H1 (cell line): ENCODE data around the gene INPP5E. TPM values are rescaled to one million over a fixed set of nuclear protein-coding genes. Genes with fewer than 3 reads are reported as not detected.

Experiments
- BACH1 ChIP-seq: IDR thresholded peaks from 2 replicates; pipeline ENCODE4 v1.6.1; 2012; ENCODE audit warnings: low read length, improper control_type of control experiment
- CEBPB ChIP-seq: IDR thresholded peaks from 2 replicates; pipeline ENCODE4 v1.6.1; 2012; ENCODE audit warnings: low read depth, low read length
- CHD1 ChIP-seq: IDR thresholded peaks from 2 replicates; pipeline ENCODE4 v1.6.1; 2012; ENCODE audit warnings: low read depth, low read length, improper control_type of control experiment
- CTBP2 ChIP-seq: IDR thresholded peaks from 2 replicates; pipeline ENCODE4 v1.7.0; 2011; ENCODE audit warnings: borderline replicate concordance, mild to moderate bottlenecking, moderate library complexity, mixed read lengths, low read length; ENCODE audit not compliant: insufficient read depth, insufficient read length
- JUND ChIP-seq: IDR thresholded peaks from 2 replicates; pipeline ENCODE4 v1.6.1; 2011; ENCODE audit warnings: mild to moderate bottlenecking, improper control_type of control experiment, low read length
- KDM1A ChIP-seq: fragments of 200-600, 300-600 bp; sonication (generic); IDR thresholded peaks from 2 replicates; pipeline ENCODE4 v1.7.1; 2016; ENCODE audit warnings: mild to moderate bottlenecking, low read length, borderline replicate concordance
- MAFK ChIP-seq: IDR thresholded peaks from 2 replicates; pipeline ENCODE4 v1.6.1; 2012; ENCODE audit warnings: low read depth, mild to moderate bottlenecking, improper control_type of control experiment, low read length
- PHF8 ChIP-seq: fragments of 200-600 bp; sonication (generic); conservative IDR thresholded peaks from 2 replicates; pipeline ENCODE4 v1.7.1; 2012; ENCODE audit warnings: low read depth, mild to moderate bottlenecking, inconsistent platforms, low read length, moderate library complexity
- POLR2AphosphoS5 ChIP-seq: IDR thresholded peaks from 2 replicates; pipeline ENCODE4 v1.6.1; 2011; ENCODE audit warnings: low read depth, low read length
- RFX5 ChIP-seq: IDR thresholded peaks from 2 replicates; pipeline ENCODE4 v1.6.1; 2011; ENCODE audit warnings: low read depth, low read length, improper control_type of control experiment, borderline replicate concordance
- SAP30 ChIP-seq: fragments of 300-600 bp; sonication (generic); IDR thresholded peaks from 2 replicates; pipeline ENCODE4 v1.7.1; 2012; ENCODE audit warnings: low read length, moderate library complexity, mild to moderate bottlenecking, inconsistent platforms; ENCODE audit not compliant: insufficient read depth, insufficient replicate concordance
- SIRT6 ChIP-seq: IDR thresholded peaks from one replicate; pipeline ENCODE4 v1.7.1; 2012; ENCODE audit warnings: low read length, inconsistent platforms
- SP1 ChIP-seq: IDR thresholded peaks from 2 replicates; pipeline ENCODE4 v1.6.1; 2011; ENCODE audit warnings: low read depth, low read length
- TAF1 ChIP-seq: IDR thresholded peaks from 2 replicates; pipeline ENCODE4 v1.6.1; 2011; ENCODE audit warnings: mild to moderate bottlenecking, low read depth, low read length
- TBP ChIP-seq: IDR thresholded peaks from 2 replicates; pipeline ENCODE4 v1.6.1; 2011; ENCODE audit warnings: low read depth, low read length, improper control_type of control experiment
- TCF12 ChIP-seq: IDR thresholded peaks from 2 replicates; pipeline ENCODE4 v1.6.1; 2011; ENCODE audit warnings: low read depth, mild to moderate bottlenecking, low read length
- ZNF274 ChIP-seq: IDR thresholded peaks from 2 replicates; pipeline ENCODE4 v1.7.0; 2012; ENCODE audit warnings: low read length, borderline replicate concordance; ENCODE audit errors: extremely low read depth
- polyA plus RNA-seq, 7 experiments: library from polyadenylated mRNA; depleted of rRNA in 3 of 7; stranded (reverse) in 5 of 7; unstranded in 2 of 7; fragments of >200 nt in 5 of 7; fragments of 200-250 nt in 2 of 7; gene quantifications; 1 replicate in 5 of 7; 2 replicates in 1 of 7; 4 replicates in 1 of 7; pipeline versions ENCODE4 v1.2.1 to v1.2.3, GENCODE V29; 2011 to 2013; ENCODE audit warnings: missing spikeins in 2 of 7, mixed read lengths in 2 of 7
- total RNA-seq: library from RNA; stranded (reverse); fragmentation: NEBNext Ultra II Directional; extraction: Animal tissue kit (Norgen Biotek cat#: 25700); gene quantifications from 2 replicates; pipeline ENCODE4 v1.2.1, GENCODE V29; 2021
- TF ChIP-seq, protein P1 (sequence below): IDR thresholded peaks from 2 replicates; pipeline ENCODE4 v1.6.1; 2011; ENCODE audit warnings: low read length, improper control_type of control experiment
- TF ChIP-seq, protein P2 (sequence below): IDR thresholded peaks from 2 replicates; pipeline ENCODE4 v1.6.1; 2012; ENCODE audit warnings: low read length, inconsistent platforms

INPP5E gene
- total and polyA plus RNA-seq, 2 of the 8 experiments (the other 6 are each of a cell fraction or from before 2014, with no cell fraction given), result 8.7 to 11.3 TPM

DNA sequence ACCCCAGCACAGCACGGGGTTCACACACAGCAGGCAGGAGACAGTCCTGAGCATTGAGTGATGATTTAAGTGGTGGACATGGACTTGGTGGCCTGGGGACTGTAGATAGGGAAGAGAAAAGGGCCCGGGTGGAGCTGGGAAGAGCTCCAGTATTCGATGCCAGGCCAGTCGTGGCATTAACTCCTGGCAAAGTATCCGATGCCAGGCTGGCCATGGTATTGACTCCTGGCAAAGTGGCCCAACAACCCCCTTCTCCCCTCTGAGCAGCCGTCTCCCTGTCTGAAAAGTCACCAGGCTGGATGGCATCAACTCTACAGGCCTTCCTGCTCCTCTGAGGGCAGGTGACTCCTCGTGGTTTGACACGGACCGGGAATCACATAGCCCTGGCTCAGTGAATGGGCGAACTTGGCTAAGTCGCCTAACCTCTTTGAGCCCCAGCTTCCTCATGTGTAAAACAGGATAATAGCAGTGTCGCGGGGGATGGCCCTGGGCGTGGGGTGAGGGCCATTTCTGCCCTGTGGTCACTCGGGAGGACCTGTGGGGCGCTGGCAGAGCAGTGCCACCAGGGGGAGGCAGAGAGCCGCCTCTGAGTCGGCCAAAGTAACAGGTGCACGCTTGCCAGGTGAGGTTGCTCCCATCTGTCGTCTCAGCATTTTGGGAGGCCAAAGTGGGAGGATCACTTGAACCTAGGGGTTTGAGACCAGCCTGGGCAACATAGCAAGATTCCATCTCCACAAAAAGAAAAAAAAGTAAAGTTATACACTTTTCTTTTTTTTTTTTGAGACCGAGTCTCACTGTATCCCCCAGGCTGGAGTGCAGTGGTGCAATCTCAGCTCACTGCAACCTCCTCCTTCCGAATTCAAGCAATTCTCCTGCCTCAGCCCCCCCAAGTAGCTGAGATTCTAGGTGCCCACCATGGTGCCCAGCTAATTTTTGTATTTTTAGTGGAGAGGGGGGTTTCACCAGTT, 48.9 kb upstream of the INPP5E start (continued):
- TF ChIP-seq, protein P1, sequence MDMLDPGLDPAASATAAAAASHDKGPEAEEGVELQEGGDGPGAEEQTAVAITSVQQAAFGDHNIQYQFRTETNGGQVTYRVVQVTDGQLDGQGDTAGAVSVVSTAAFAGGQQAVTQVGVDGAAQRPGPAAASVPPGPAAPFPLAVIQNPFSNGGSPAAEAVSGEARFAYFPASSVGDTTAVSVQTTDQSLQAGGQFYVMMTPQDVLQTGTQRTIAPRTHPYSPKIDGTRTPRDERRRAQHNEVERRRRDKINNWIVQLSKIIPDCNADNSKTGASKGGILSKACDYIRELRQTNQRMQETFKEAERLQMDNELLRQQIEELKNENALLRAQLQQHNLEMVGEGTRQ, result no peak
- no peak for TF ChIP-seq SIRT6
- TF ChIP-seq KDM1A, result peak; percentile 58; the same call in 1 of the 2 replicates
- TF ChIP-seq MAFK, result peak; percentile 58; the same call in 1 of the 2 replicates
- no peak for TF ChIP-seq PHF8
- TF ChIP-seq SP1, result no peak
- TF ChIP-seq CHD1, result no peak
- TF ChIP-seq JUND, result no peak
- TF ChIP-seq CEBPB, result no peak
- no peak for TF ChIP-seq SAP30
- no peak for TF ChIP-seq CTBP2
- no peak for TF ChIP-seq TBP
- TF ChIP-seq RFX5, result no peak
- TF ChIP-seq, protein P2, sequence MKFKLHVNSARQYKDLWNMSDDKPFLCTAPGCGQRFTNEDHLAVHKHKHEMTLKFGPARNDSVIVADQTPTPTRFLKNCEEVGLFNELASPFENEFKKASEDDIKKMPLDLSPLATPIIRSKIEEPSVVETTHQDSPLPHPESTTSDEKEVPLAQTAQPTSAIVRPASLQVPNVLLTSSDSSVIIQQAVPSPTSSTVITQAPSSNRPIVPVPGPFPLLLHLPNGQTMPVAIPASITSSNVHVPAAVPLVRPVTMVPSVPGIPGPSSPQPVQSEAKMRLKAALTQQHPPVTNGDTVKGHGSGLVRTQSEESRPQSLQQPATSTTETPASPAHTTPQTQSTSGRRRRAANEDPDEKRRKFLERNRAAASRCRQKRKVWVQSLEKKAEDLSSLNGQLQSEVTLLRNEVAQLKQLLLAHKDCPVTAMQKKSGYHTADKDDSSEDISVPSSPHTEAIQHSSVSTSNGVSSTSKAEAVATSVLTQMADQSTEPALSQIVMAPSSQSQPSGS, result no peak
- TF ChIP-seq POLR2AphosphoS5, result no peak
- no peak for TF ChIP-seq TAF1
- TF ChIP-seq TCF12, result peak; percentile 87; the same call in 1 of the 2 replicates
- TF ChIP-seq ZNF274, result no peak
- TF ChIP-seq BACH1, result peak; percentile 52
